MM.1S (cell line): ENCODE measurements around the gene G2E3.

ENCODE experiments used
- CTCF ChIP-seq: fragments of 300-600 bp; sonication (generic); IDR thresholded peaks from 2 replicates; pipeline ENCODE4 v1.5.1; 2016; ENCODE audit warnings: antibody characterized with exemption, low read length, mixed read lengths
- EZH2 ChIP-seq: fragments of 300-600 bp; sonication (generic); optimal IDR thresholded peaks from 2 replicates; pipeline ENCODE3; 2017; ENCODE audit warnings: low read depth, mild to moderate bottlenecking, antibody characterized with exemption, low read length, mixed read lengths

GRCh38 chr14:30581283-30581625 lies 22.3 kb downstream of the G2E3 start:
- TF ChIP-seq EZH2 (no peak), CTCF (no peak)
